Gastrocnemius medialis (tissue), 4 donors: ENCODE results near the gene SLC12A2.
A peak's percentile ranks its signal among the peaks of the same experiment; 100 is the strongest.

Experiments
- CTCF ChIP-seq, 5 experiments: fragments of 450-650 bp in 3 of 5; fragments of 200-600 bp in 2 of 5; sonication (generic) in 2 of 5; IDR thresholded peaks in 4 of 5; conservative IDR thresholded peaks in 1 of 5; 1 replicate in 4 of 5; 2 replicates in 1 of 5; pipeline ENCODE4 v1.5.1; 2016 to 2019; ENCODE audit warnings: antibody characterized with exemption in 5 of 5, mild to moderate bottlenecking in 3 of 5, moderate library complexity in 3 of 5
- POLR2A ChIP-seq, 2 donors: fragments of 450-650 bp; IDR thresholded peaks; one replicate each; pipeline ENCODE4 v1.6.1; 2017; ENCODE audit warnings: antibody characterized with exemption in 2 of 2, mild to moderate bottlenecking in 2 of 2, moderate library complexity in 2 of 2

GRCh38 chr5:128213340-128213739, 129.8 kb downstream of the SLC12A2 start:
- no peak for TF ChIP-seq POLR2A (IDR thresholded peaks at IDR 0.05)
- TF ChIP-seq CTCF (IDR thresholded peaks at IDR 0.05 in 4 of 5, conservative IDR thresholded peaks at IDR 0.05 in 1 of 5) = peak; percentile 49 to 79 (median 69)
